ENCODE data around the gene TRIM26. TPM values are rescaled to one million over a fixed set of nuclear protein-coding genes. Genes with fewer than 3 reads are reported as not detected.

The TRIM26 gene
- total and polyA plus RNA-seq, 2 of the 13 experiments (the other 11 are each of a cell fraction or from before 2014, with no cell fraction given): 27.1 to 38.7 TPM

GRCh38 chr6:30213667-30213956 lies 406 bp upstream of the TRIM26 start (continued):
- TF ChIP-seq SNAPC4 (CRISPR knock-in tag; IDR thresholded peaks at IDR 0.05): no peak
- no peak for TF ChIP-seq ZNF276 (CRISPR knock-in tag; IDR thresholded peaks at IDR 0.05; ENCODE audit: low read depth)
- no peak; the same call in 1 of the 2 replicates for TF ChIP-seq EED (CRISPR knock-in tag; IDR thresholded peaks at IDR 0.05)
- TF ChIP-seq KDM4B (CRISPR knock-in tag; IDR thresholded peaks at IDR 0.05): no peak
- no peak for TF ChIP-seq KMT2B (CRISPR knock-in tag; IDR thresholded peaks at IDR 0.05)
- no peak for TF ChIP-seq ZNF850 (CRISPR knock-in tag; conservative IDR thresholded peaks at IDR 0.05)
- TF ChIP-seq HDAC2 (CRISPR knock-in tag; IDR thresholded peaks at IDR 0.05): no peak
- peak; percentile 28 for TF ChIP-seq RBM39 (IDR thresholded peaks at IDR 0.05; ENCODE audit: low read depth, low read length, poor library complexity, severe bottlenecking)
- TF ChIP-seq FOXK1 (CRISPR knock-in tag; IDR thresholded peaks at IDR 0.05; ENCODE audit: borderline replicate concordance, low read depth): no peak
- TF ChIP-seq, protein P1, sequence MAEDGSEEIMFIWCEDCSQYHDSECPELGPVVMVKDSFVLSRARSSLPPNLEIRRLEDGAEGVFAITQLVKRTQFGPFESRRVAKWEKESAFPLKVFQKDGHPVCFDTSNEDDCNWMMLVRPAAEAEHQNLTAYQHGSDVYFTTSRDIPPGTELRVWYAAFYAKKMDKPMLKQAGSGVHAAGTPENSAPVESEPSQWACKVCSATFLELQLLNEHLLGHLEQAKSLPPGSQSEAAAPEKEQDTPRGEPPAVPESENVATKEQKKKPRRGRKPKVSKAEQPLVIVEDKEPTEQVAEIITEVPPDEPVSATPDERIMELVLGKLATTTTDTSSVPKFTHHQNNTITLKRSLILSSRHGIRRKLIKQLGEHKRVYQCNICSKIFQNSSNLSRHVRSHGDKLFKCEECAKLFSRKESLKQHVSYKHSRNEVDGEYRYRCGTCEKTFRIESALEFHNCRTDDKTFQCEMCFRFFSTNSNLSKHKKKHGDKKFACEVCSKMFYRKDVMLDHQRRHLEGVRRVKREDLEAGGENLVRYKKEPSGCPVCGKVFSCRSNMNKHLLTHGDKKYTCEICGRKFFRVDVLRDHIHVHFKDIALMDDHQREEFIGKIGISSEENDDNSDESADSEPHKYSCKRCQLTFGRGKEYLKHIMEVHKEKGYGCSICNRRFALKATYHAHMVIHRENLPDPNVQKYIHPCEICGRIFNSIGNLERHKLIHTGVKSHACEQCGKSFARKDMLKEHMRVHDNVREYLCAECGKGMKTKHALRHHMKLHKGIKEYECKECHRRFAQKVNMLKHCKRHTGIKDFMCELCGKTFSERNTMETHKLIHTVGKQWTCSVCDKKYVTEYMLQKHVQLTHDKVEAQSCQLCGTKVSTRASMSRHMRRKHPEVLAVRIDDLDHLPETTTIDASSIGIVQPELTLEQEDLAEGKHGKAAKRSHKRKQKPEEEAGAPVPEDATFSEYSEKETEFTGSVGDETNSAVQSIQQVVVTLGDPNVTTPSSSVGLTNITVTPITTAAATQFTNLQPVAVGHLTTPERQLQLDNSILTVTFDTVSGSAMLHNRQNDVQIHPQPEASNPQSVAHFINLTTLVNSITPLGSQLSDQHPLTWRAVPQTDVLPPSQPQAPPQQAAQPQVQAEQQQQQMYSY (CRISPR knock-in tag; IDR thresholded peaks at IDR 0.05): no peak
- TF ChIP-seq FIP1L1 (IDR thresholded peaks at IDR 0.05; ENCODE audit: borderline replicate concordance, insufficient read depth, low read depth, low read length): no peak
- TF ChIP-seq, protein P2, sequence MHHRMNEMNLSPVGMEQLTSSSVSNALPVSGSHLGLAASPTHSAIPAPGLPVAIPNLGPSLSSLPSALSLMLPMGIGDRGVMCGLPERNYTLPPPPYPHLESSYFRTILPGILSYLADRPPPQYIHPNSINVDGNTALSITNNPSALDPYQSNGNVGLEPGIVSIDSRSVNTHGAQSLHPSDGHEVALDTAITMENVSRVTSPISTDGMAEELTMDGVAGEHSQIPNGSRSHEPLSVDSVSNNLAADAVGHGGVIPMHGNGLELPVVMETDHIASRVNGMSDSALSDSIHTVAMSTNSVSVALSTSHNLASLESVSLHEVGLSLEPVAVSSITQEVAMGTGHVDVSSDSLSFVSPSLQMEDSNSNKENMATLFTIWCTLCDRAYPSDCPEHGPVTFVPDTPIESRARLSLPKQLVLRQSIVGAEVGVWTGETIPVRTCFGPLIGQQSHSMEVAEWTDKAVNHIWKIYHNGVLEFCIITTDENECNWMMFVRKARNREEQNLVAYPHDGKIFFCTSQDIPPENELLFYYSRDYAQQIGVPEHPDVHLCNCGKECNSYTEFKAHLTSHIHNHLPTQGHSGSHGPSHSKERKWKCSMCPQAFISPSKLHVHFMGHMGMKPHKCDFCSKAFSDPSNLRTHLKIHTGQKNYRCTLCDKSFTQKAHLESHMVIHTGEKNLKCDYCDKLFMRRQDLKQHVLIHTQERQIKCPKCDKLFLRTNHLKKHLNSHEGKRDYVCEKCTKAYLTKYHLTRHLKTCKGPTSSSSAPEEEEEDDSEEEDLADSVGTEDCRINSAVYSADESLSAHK (CRISPR knock-in tag; IDR thresholded peaks at IDR 0.05; ENCODE audit: borderline replicate concordance): no peak
- TF ChIP-seq, protein P3, sequence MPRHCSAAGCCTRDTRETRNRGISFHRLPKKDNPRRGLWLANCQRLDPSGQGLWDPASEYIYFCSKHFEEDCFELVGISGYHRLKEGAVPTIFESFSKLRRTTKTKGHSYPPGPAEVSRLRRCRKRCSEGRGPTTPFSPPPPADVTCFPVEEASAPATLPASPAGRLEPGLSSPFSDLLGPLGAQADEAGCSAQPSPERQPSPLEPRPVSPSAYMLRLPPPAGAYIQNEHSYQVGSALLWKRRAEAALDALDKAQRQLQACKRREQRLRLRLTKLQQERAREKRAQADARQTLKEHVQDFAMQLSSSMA (CRISPR knock-in tag; IDR thresholded peaks at IDR 0.05): 0 out of 2 replicates have a peak, but pooled peaks have one; percentile 11
- no peak for TF ChIP-seq ZSCAN12 (CRISPR knock-in tag; IDR thresholded peaks at IDR 0.05)
- TF ChIP-seq, protein P4, sequence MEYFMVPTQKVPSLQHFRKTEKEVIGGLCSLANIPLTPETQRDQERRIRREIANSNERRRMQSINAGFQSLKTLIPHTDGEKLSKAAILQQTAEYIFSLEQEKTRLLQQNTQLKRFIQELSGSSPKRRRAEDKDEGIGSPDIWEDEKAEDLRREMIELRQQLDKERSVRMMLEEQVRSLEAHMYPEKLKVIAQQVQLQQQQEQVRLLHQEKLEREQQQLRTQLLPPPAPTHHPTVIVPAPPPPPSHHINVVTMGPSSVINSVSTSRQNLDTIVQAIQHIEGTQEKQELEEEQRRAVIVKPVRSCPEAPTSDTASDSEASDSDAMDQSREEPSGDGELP (IDR thresholded peaks at IDR 0.05; ENCODE audit: borderline replicate concordance, low read depth): no peak
